Stimulated activated CD8-positive, alpha-beta memory T cell treated with anti-CD3 and anti-CD28 coated beads, Interleukin-12 subunit alpha, Interleukin-12 subunit beta, amount 100 ng/mL, for 4 hours (primary cell): ENCODE data around the gene KIF6.
"Not testable (repeated sequence)": the region's sequence is repeated elsewhere in the genome, so short reads cannot be mapped to it uniquely, and the experiment has no call there.

Source experiments
- DNase-seq: peaks from one replicate; pipeline ENCODE4 v3.0.0-alpha.2; 2020; ENCODE audit warnings: low read depth

Gene KIF6, protein sequence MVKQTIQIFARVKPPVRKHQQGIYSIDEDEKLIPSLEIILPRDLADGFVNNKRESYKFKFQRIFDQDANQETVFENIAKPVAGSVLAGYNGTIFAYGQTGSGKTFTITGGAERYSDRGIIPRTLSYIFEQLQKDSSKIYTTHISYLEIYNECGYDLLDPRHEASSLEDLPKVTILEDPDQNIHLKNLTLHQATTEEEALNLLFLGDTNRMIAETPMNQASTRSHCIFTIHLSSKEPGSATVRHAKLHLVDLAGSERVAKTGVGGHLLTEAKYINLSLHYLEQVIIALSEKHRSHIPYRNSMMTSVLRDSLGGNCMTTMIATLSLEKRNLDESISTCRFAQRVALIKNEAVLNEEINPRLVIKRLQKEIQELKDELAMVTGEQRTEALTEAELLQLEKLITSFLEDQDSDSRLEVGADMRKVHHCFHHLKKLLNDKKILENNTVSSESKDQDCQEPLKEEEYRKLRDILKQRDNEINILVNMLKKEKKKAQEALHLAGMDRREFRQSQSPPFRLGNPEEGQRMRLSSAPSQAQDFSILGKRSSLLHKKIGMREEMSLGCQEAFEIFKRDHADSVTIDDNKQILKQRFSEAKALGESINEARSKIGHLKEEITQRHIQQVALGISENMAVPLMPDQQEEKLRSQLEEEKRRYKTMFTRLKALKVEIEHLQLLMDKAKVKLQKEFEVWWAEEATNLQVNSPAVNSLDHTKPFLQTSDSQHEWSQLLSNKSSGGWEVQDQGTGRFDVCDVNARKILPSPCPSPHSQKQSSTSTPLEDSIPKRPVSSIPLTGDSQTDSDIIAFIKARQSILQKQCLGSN

DNA sequence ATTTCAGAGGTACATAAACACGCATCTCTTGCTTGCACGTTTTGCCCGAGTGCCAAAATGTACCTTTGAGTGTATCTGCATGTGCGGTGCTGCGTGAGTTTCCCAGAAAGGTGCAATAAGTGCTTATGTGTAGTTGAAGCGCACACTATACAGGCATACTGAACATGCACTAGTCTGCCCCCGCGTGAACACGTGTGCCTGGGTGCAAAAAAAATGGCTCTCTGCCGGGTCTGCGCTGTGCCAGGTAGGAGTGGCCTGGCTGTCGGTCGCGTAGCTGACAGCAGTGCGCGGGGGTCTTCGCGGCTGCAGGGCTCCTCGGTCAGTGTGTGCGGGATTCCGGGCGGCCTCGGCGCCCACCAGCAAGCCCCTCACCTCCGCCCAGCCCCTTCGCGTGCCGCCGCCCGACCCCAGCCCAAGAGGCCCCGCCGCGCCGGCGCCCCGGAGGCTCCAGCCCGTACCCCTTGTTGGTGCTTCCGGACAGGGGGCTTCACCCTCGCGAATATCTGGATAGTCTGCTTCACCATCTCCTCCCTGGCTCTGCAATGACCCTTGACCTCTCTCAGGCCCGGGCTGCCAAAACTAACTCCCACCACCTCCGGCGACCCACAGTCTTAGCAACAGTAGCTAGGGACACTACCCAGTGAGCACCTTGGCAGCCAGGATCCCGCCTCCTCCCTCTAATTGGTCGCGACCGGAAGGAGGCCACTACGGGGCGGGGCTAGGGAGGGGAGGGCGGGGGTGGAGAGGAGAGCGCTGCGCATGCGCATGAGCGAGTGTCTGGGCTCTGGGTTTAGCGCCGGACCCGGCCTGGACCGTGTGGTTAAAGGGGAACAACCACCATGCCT lies at the start of gene KIF6:
Gene KIF6 (minus strand): TSS at position 622 of the 845 bp plus-strand sequence. CDS start 98 bp downstream, at position 524.
- peak; percentile 58 for DNase-seq

DNA sequence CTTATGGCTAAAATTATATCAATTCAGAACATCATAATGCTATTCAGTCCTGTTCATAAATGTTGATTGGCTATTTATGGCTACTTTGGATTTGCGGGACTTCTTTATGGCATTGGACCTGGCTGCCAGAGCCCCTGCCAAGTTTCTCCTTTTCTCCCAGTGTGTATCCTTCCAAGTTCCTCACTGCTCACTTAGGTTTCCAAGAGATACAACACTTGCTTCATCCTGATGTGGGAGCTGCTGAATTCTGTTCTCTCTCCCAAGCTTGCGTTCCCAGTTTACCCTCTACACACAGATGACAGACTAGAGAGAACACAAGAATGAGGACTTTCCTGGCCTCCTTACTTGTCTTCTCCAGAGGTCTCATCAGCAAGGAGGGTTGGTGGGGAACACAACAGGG lies 48.6 kb upstream of the KIF6 start:
- DNase-seq, result no peak

DNA sequence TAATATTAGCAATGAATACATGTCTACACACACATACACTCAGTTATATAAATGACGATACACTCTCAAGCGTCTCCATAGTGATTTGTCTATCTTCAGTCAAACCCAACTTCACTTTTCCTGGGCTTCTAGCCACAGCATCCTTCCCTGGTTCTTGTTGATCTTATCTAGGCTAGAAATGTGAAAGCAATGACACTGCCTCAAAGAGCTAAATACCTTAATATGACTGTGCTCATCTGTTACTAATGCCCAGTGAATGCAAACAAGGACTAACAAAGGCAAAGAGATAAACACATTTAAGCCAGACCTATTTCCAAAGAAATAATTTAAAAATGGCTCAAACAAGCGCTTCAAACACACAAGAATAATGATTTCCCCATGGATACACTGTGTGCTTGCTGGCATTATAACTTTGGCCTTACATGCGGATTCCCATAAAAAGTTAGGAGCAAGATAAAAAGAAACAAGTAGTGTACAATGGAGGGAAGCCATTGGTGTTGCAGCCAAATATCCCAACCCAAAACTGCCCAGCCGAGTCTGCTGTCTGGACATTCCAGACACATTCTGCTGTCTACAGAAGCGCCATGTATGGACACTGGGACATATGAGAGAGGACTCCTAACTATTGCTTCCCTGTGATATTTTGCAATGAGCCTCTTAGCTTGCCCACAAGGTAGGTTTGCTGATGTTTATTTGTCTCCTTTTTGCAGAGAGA lies 47.5 kb upstream of the KIF6 start:
- DNase-seq, result no peak

DNA sequence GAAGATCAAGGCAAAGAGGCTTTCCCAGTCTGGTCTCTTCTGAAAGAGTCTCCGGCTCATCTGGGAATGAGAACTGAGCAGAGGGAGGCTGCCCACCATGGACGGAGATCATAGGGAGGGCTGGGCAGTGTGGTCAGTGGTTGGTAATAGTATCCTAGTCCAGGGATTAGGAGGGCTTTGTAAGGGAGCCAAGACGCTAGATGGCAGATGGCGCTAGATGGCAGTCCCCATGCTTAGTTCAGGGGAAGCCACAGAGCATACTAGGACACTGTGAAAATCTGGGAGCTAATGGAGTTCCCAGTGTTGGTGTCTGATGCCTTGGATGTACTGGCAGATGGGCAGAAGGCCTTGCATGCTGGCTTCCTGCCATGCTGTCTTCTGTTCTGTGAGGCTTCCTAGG lies 45.2 kb upstream of the KIF6 start:
- DNase-seq, result no peak

DNA sequence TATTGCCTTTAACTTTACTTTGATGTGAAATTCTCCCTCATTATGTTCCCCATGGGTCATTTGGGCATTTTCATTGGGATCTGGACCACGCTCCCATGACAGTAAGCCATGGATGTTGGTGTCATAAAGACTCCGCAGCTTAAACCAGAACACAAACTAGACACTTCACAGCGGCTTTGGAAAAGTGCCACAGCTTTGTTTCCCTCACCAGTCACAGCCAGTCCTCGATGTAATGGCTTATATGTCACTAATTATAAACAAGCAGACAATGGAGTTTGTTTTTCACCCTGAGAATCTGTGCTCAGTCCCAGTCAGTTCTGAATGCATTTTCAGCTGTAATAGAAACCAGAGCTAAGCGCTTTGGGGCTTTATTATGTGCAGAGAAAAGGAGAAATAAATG lies 43.8 kb upstream of the KIF6 start:
- DNase-seq, result no peak

DNA sequence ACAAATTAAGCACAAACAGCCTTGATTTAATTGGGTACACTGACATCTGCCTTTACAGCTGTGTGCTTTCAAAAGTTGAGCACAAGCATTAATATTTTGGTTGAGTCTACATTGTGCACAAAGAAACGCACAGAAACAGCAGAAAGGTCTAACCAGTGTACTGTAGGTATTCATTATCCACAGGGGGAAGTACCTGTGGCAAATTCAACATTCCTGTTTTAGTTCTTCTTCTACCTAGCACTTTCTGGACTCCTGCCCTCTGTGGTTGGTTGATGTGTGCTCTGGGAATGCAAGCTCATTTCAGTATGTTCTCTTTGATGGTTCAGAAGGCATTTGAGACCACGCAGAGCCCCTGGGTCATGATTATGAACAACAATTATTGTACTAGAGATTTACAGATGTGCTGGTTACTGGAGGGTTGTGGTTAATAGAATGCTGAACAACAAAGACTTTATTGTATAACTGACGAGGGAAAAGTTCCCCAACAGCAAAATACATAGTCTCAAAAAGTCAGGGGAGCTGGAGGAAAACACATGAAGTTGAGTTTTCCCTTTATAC lies 40.4 kb upstream of the KIF6 start:
- DNase-seq, result no peak

DNA sequence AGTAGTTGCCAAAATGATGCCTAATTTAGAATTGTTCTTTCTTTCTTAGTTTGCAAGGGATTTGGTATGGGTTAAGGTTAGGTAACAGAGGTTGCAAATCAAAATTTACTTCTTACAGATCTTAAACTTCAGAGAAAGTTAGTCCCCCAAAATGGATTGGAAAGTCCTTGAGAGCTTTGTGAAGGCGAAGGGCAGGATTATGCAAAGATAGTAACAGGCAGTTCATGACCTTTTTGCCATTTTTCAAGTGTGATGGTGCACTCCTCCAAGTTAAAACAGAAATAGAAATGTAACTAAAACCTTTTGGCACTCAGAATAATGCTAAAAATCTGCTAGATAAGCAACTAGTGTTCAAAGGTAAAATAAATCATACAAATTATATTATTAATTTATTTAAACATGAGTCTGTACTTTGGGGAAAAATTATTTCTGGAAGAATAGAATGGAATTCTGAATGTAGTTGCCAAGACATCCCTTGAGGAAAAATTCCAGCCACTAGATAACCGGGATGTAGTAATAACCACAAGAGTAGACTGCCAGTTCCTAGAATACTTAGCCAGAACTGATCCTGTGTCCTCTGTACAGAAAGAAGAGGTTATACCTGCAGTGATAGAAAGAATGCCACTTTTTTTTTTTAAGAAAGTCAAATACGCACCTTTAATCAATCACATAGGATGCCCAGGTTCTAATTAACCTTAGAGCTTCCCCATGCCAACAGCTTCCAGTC lies 35.2 kb upstream of the KIF6 start:
- DNase-seq, result no peak

DNA sequence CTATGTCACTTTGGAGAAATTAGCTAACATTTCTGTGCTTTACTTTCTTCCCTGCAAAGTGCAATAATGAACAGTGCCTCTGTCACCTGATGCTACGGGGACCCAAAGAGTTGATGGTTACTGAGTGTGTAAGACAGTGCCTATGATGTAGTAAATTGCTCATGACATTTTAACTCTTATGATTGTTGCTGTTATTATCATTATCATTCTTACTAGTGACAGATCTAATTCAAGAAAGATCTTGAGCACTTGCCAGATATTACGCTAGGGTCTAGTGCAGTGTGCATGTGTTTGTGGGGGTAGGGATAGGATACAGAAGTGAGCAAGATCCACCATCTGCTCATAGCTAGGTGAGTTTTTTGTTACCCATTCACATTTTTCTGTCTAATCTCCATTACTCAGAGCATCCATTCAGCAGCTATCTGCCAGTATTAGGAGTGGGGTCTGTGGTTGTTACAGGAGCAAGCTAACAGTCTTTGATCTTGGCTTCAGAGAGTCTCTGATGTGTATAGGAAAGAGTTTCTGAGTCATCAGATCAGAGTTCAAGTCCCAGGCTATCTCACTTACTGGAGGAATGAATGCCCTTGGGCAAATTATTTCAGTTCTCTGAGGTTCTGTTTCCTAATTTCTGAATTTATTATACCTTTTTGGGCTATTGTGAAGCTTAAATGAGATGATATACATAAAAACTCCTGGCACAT lies 33.8 kb upstream of the KIF6 start:
- DNase-seq, result no peak

DNA sequence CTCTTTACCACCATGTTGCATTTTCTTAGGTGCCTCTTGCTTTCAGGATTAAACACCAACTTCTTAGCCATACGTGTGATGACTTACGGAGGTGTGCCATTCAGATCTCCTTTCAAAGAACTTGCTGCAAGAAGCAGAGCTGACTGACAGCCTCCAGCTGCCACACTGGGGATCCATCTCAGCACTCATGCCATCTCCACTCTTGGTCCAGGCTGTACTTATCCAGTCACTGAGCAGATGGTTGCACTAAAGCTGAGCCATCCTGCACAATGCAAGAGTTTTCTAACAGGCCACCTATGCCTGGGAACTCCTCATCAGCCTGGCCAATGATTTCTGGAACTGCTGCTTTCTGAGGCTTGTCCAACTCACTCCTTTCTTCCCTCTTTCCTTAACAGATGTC lies 31.4 kb upstream of the KIF6 start:
- DNase-seq, result no peak

DNA sequence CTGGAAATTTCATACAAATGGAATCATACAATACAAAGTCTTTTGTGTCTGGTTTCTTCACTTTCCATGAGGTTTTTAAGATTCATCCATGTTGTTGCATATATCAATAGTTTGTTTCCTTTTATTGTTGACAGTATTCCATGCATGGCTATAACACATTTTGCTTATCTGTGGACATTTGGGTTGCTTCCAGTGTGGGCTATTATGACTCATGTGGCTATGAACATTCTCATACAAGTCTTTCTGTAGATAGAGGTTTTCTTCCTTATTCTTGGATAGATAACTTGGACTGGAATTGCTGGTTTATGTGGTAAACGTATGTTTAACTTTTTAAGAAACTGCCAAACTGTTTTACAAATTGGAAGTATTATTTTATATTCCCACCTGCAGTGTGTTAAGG lies 30.0 kb upstream of the KIF6 start:
- no peak for DNase-seq

DNA sequence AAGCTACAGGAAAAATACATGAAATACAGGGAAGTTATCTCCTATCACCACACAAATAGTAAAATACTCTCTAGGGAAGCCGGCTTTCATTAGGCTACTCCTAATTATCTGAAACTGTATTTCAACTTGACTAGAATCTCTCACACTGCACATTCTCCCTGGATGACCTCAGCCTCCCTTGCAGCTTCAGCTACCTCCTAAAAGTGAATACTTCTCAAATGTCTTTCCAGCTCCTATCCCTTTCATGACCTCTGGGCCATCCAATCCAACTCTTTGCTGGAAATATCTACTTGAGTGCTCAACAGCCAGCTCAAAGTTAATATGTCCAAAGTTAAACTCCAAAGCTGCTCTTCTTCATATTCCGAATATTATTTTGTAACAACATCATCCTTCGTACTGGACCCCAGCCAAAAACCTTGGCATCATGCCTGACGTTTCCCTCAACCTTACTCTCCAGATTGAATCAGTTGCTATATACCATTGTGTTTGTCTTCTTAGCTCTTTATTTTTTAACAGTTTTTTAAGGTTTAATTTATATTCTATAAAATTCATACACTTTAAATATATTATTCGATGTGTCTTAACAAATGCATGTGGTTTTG lies 29.4 kb upstream of the KIF6 start:
- no peak for DNase-seq

DNA sequence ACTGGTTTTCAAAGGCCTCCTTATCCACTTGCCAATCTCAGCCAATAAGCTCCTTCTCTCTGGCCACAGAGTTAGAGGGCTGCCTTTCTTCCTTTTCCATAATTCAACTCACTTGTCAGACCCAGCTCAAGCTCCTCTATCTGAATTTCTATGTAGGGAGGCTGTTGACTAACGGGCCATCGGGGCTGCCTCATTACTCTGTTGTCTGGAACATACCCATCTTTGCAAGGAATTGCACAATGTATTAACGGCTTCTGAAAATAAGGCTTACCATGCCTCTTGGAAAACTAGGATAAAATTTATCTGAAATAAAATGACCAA lies 28.5 kb upstream of the KIF6 start:
- DNase-seq, result no peak

DNA sequence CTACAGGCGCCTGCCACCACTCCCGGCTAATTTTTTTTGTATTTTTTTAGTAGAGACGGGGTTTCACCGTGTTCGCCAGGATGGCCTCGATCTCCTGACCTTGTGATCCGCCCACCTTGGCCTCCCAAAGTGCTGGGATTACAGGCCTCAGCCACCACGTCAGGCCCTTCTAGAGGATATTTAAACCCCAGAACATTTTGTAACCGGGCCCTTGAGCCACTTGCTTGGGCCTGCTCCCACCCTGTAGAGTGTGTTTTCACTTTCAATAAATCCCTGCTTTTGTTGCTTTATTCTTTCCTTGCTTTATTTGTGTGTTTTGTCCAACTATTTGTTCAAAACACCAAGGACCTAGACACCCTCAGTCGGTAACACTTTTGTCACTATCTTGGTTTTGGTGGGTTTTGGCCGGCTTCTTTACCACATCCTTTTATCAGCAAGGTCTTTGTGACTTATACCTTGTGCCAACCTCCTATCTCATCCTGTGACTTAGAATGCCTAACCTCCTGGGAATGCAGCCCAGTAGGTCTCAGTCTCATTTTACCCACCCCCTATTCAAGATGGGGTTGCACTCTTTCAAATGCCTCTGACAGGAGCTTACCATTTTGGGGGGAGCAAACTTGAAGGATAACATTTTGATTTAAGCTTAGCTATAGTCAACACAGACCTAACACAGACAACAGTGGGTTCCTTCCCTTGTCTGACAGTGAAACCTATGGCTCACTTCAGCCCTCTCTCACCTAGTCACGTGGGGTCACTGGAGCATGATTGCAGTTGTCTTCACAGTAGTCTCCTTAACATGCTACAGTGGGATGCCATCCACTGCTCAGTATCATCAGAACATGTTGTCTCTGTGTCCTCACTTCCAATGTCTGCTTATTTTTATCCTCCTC lies 27.9 kb upstream of the KIF6 start:
- no peak for DNase-seq

DNA sequence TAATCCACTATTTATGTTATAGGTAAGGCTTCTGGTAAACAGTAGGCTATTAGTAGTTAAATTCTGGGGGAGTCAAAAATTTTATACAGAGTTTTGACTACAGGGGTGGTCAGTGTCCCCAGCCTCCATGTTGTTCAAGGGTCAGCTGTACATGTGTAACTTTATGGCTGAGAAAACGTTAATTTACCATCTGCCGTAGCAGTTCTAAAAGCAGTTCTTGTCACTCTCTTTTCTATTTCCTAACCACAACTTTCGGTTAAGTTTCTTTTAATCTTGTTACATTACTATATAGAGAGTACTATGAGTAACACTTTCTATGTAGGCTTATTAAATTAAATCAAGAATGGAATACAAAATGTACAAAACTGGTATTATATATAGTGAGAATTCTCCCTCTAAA lies 21.6 kb upstream of the KIF6 start:
- DNase-seq, result no peak

DNA sequence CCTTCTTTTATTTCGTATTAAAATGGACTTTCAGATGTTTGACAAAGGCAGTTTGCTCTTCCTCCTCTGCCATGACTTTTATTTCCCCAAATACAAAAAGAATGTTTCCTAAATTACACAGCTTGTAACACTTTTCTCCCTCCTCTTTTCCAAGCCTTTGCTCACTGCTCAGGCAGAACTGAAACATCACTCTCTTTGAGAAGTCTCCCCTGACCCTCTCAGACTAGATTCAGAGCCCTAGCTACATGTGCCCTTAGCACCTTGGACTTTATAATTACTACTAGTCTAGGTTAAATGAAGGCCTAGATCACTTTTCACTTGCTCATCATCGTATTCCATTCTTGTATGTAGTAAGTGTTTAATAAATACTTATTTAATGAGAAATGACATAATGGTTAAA lies 8.5 kb upstream of the KIF6 start:
- no peak for DNase-seq

DNA sequence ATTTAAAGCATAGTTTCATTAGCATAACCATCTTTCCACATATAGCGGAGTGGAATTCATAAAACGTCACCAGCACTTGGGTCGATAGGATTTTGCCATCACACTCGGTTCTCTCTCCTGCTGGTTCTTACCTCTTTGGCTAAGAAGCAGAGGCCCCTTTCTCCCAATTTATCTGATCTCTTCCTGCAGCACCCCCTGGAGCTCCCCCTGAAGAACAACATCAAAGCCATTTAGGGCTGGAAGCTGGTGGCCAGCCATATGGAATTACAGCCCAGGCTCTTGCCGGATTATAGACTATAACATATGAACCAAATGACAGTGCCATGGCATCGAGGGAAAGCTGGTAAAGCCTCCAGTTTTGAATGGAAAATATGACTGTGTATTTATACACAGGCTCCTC lies 6.4 kb upstream of the KIF6 start:
- no peak for DNase-seq

DNA sequence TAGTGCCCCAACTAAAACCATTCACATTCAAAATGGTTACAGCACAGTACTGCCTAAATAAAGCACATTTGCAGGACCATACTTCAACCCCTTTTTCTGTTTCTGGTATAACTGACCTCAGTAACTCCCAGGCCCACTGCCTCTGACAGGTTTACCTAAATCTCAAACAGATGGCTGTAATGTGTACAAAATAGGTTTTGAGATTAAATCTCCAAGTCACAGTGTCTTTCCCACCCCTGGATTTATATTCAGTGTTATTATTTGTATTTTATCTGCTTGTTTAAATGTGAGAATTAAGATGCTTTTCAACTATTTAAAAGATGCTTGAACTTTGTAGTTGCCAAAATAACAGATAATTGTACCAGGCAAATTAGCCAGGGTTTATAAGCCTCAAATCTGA lies 4.7 kb upstream of the KIF6 start:
- no peak for DNase-seq

DNA sequence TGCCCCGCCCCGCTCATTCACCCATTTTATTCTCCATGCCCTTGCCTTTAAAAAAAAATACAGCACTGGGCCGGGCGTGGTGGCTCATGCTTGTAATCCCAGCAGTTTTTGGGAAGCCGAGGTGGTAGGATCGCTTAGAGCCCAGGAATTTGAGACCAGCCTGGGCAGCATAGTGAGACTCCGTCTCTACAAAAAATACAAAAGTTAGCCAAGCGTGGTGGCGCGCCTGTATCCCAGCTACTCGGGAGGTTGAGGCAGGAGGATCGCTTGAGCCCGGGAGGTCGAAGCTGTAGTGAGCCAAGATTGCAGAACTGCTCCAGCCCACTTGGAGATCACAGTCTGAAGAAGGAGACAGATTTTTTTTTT lies 407 bp upstream of the KIF6 start:
- DNase-seq, result no peak

DNA sequence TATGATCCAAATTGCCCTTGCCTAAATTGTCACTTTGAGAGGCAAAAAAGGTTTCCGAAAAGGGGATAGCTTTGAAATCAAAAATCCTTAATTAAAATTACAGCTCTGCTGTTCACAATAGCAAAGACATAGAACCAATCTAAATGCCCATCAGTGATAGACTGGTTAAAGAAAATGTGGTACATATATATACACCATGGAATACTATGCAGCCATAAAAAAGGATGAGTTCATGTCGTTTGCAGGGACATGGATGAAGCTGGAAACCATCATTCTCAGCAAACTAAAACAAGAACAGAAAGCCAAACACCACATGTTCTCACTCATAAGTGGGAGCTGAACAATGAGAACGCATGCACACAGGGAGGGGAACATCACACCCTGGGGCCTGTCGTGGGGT lies 1.9 kb downstream of the KIF6 start:
- not testable (repeated sequence) for DNase-seq
